ENCODE measurements around the gene DTD1. TPM values are rescaled to one million over a fixed set of nuclear protein-coding genes. Genes with fewer than 3 reads are reported as not detected.

Gene DTD1
- total RNA-seq, 4 donors from 2014 or later, result 31.0 to 49.8 (median 39.7) TPM

DNA sequence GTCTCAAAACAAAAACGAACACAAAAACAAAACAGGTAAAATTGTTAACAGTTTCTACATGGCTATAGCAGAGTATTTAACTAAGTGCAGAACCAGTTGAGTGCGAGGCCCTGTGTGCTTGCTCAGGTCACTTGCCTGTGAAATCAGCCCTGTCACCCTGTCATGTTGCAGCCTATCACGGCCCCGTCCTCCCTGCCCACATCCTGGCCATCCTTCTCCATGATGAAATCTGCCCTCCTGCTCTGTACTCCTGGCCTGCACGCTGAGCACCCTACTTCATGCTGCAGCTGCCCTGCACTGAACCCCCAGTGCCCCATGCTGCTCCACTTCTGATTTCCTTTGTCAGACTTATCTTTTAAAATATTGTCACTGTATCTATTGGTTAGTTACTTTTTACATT, 62.4 kb downstream of the DTD1 start:
- Histone ChIP-seq H3K4me3 (no peak overlapping the region), H3K36me3 (no peaks in the 10 kb centered on the region), H3K27ac (no peak overlapping the region), H3K4me1 (peaks cover 0 to 15% (median 3%) of the 10 kb centered on the region in 4 donors), H3K9me3 (no peaks in the 10 kb centered on the region), H3K27me3 (no peaks in the 10 kb centered on the region)
- no peak for DNase-seq (ENCODE audit: low spot score in 2 of 2)
- WGBS, 2 donors, result 84 to 87% methylated on average over 5 of the region's 5 CpGs
- no peak for TF ChIP-seq EP300 (IDR thresholded peaks at IDR 0.05)
- TF ChIP-seq POLR2A (IDR thresholded peaks at IDR 0.05), result no peak
- TF ChIP-seq CTCF (IDR thresholded peaks at IDR 0.05), result no peak

DNA sequence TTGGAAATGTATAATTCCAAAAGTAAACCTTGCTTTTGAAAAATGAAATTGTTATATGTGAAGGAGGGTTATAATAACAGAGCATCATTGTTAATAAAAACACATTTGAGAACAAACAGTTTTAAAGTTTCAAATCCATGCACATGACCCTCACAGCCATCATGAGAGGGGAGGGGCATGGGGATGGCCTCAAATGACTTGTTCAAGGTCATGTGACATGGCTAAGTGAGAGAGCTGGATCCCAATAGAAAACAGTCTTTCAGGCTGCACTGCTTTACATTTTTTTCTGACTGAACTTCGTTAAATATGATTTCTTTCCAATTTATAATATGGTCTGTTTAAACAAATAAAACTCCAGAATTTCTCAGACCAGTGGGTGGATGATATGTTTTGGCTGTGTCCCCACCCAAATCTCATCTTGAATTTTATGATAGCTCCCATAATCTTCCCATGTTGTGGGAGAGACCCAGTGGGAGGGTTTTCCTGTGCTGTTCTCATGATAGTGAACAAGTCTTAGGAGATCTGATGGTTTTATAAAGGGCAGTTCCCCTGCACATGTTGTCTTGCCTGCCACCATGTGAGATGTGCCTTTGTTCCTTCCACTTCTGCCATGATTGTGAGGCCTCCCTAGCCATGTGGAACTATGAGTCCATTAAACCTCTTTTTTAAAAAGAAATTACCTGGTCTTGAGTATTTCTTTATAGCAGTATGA, 66.0 kb downstream of the DTD1 start:
- no peak overlapping the region for H3K27ac ChIP-seq

GRCh38 chr20:18654448-18654773, 66.6 kb downstream of the DTD1 start:
- 94 to 95% methylated on average over 1 of the region's 1 CpG for WGBS, 2 donors
- H3K4me1 ChIP-seq, result peaks cover 0 to 11% (median 3%) of the 10 kb centered on the region in 4 donors
- no peaks in the 10 kb centered on the region for H3K9me3 ChIP-seq
- no peak for TF ChIP-seq EP300 (IDR thresholded peaks at IDR 0.05)
- TF ChIP-seq CTCF (IDR thresholded peaks at IDR 0.05), result no peak
- H3K36me3 ChIP-seq, result no peaks in the 10 kb centered on the region
- no peak overlapping the region for H3K27ac ChIP-seq
- no peak for DNase-seq (ENCODE audit: low spot score in 2 of 2)
- H3K4me3 ChIP-seq, result no peak overlapping the region
- H3K27me3 ChIP-seq, result no peaks in the 10 kb centered on the region

More for the DNA sequence above, 66.0 kb downstream of the DTD1 start:
- 24 to 28% methylated on average over 1 of the region's 1 CpG for WGBS, 2 donors
- no peak overlapping the region for H3K4me3 ChIP-seq
- TF ChIP-seq EP300 (IDR thresholded peaks at IDR 0.05) (no peak), POLR2A (IDR thresholded peaks at IDR 0.05) (no peak), CTCF (IDR thresholded peaks at IDR 0.05) (no peak)
- DNase-seq (ENCODE audit: low spot score in 2 of 2), result no peak
- H3K4me1 ChIP-seq, result peaks cover 0 to 11% (median 3%) of the 10 kb centered on the region in 4 donors
- H3K9me3 ChIP-seq, result no peaks in the 10 kb centered on the region
- no peaks in the 10 kb centered on the region for H3K27me3 ChIP-seq
- no peaks in the 10 kb centered on the region for H3K36me3 ChIP-seq

DNA sequence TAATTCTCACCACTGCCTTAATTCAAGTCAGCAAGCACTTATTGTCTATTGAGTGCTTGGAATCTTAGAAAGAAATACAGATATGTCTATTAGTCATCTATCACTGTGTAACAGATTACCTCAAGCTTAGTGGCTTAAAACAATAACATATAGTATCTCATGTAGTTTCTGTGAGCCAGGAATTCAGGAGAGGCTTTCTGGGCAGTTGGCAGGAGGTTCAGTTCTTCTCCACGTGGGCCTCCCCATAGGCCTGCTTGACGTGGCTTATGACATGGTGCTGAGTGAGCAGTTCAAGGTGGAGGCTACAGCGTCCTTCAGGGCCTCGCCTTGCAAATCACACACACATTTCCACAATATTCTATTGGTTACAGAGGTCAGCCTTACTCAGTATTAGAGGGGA, 69.7 kb downstream of the DTD1 start:
- no peak for TF ChIP-seq CTCF (IDR thresholded peaks at IDR 0.05)
- no peak for TF ChIP-seq EP300 (IDR thresholded peaks at IDR 0.05)
- TF ChIP-seq POLR2A (IDR thresholded peaks at IDR 0.05), result no peak
- H3K27ac ChIP-seq, result no peak overlapping the region
- 81 to 82% methylated on average over 4 of the region's 4 CpGs for WGBS, 2 donors

GRCh38 chr20:18662279-18663040, 74.6 kb downstream of the DTD1 start:
- Histone ChIP-seq H3K9me3 (no peaks in the 10 kb centered on the region), H3K36me3 (no peaks in the 10 kb centered on the region), H3K27ac (no peak overlapping the region), H3K4me3 (no peak overlapping the region), H3K4me1 (peaks cover 0 to 2% (median 0%) of the 10 kb centered on the region in 4 donors), H3K27me3 (no peaks in the 10 kb centered on the region)
- no peak for TF ChIP-seq POLR2A (IDR thresholded peaks at IDR 0.05)
- no peak for TF ChIP-seq CTCF (IDR thresholded peaks at IDR 0.05)
- no peak for TF ChIP-seq EP300 (IDR thresholded peaks at IDR 0.05)
- WGBS, 2 donors, result 83 to 86% methylated on average over 6 of the region's 6 CpGs
- DNase-seq (ENCODE audit: low spot score in 2 of 2), result no peak

More for the DNA sequence above, 69.7 kb downstream of the DTD1 start:
- H3K4me3 ChIP-seq, result no peak overlapping the region
- no peak for DNase-seq (ENCODE audit: low spot score in 2 of 2)
- no peaks in the 10 kb centered on the region for H3K9me3 ChIP-seq
- no peaks in the 10 kb centered on the region for H3K36me3 ChIP-seq
- no peaks in the 10 kb centered on the region for H3K27me3 ChIP-seq
- H3K4me1 ChIP-seq, result peaks cover 0 to 14% (median 3%) of the 10 kb centered on the region in 4 donors
